Esophagus squamous epithelium (tissue), 5 donors: ENCODE measurements around the gene MAPKAP1. TPM values are rescaled to one million over a fixed set of nuclear protein-coding genes. Genes with fewer than 3 reads are reported as not detected.

Experiments
- DNase-seq: peaks from one replicate; lab custom pipeline; 2025; lab: John Stamatoyannopoulos, UW
- H3K27ac ChIP-seq, 4 donors: fragments of 200-600 bp; sonication (generic); one replicate each; pipeline ENCODE4 v1.5.1; 2016 to 2019; ENCODE audit warnings: mild to moderate bottlenecking in 1 of 4
- H3K27me3 ChIP-seq, 4 donors: fragments of 200-600 bp; sonication (generic); 1 replicate in 3 of 4; 2 replicates in 1 of 4; pipeline versions ENCODE4 v1.5.1 to v1.6.0; 2017 to 2021; ENCODE audit warnings: antibody characterized with exemption in 1 of 4
- H3K36me3 ChIP-seq, 3 donors: fragments of 200-600 bp; sonication (generic); one replicate each; pipeline ENCODE4 v1.5.1; 2016 to 2019
- H3K4me1 ChIP-seq, 3 donors: fragments of 200-600 bp; sonication (generic); one replicate each; pipeline ENCODE4 v1.5.1; 2017 to 2019
- H3K4me3 ChIP-seq, 4 donors: fragments of 200-600 bp; sonication (generic); 1 replicate in 3 of 4; 2 replicates in 1 of 4; pipeline ENCODE4 v1.5.1; 2016 to 2019; ENCODE audit warnings: mild to moderate bottlenecking in 2 of 4, moderate library complexity in 1 of 4
- H3K9me3 ChIP-seq, 3 donors: fragments of 200-600 bp; sonication (generic); one replicate each; pipeline ENCODE4 v1.5.1; 2016 to 2019
- CTCF ChIP-seq, 6 experiments: fragments of 450-650 bp in 4 of 6; fragments of 200-600 bp in 2 of 6; sonication (generic) in 2 of 6; IDR thresholded peaks; one replicate each; pipeline ENCODE4 v1.5.1; 2016 to 2019; ENCODE audit warnings: antibody characterized with exemption in 6 of 6, mild to moderate bottlenecking in 4 of 6, moderate library complexity in 4 of 6
- POLR2A ChIP-seq, 4 donors: fragments of 450-650 bp; IDR thresholded peaks; one replicate each; pipeline ENCODE4 v1.6.1; 2017; ENCODE audit warnings: antibody characterized with exemption in 4 of 4, mild to moderate bottlenecking in 4 of 4, moderate library complexity in 3 of 4
- WGBS, 2 donors: methylation state at CpG; one replicate each; pipeline ENCODE4 v1.1.5; 2018; 5-methylcytosine and 5-hydroxymethylcytosine counted together
- intact Hi-C: fragments of 100-400 bp; cut with DNase I; formaldehyde crosslinking; loops from one replicate; pipeline ENCODE4 v1.15.0; 2022
- total RNA-seq, 4 donors: library from RNA; depleted of rRNA; stranded (reverse); fragments of >200 nt; gene quantifications; one replicate each; pipeline ENCODE4 v1.1.0, GENCODE V29; 2016
- donor health status: DM: yes; HTN: yes; CAD: no.

The MAPKAP1 gene
- total RNA-seq, 4 donors from 2014 or later, result 59.0 to 87.0 (median 70.9) TPM

- 88 to 94% methylated on average over 6 to 17 of the region's 32 CpGs for WGBS, 2 donors
- H3K36me3 ChIP-seq, result peaks cover 0 to 74% (median 5%) of the 10 kb centered on the region in 3 donors
- H3K27ac ChIP-seq, result no peak overlapping the region
- H3K4me3 ChIP-seq, result no peak overlapping the region
- no peak for DNase-seq
- H3K9me3 ChIP-seq, result no peaks in the 10 kb centered on the region
- no peaks in the 10 kb centered on the region for H3K27me3 ChIP-seq
- TF ChIP-seq CTCF (IDR thresholded peaks at IDR 0.05), result no peak
- intact Hi-C loops, result loop anchor here (10.0 kb wide), 1 partner anchor 196 kb away; no protein-coding TSS in a partner anchor
- no peaks in the 10 kb centered on the region for H3K4me1 ChIP-seq
These were observed 268.2 kb downstream of the MAPKAP1 start for GRCh38 chr9:125438506-125439433.

- intact Hi-C loops, result loop anchor here (10.0 kb wide), 1 partner anchor 197 kb away; no protein-coding TSS in a partner anchor
- no peak for DNase-seq
These were observed 269.2 kb downstream of the MAPKAP1 start for GRCh38 chr9:125437771-125438221.

GRCh38 chr9:125436613-125437443 is 270.2 kb downstream of the MAPKAP1 start:
- DNase-seq, result no peak
- no peaks in the 10 kb centered on the region for H3K4me1 ChIP-seq
- 83 to 92% methylated on average over 12 to 13 of the region's 24 CpGs for WGBS, 2 donors
- H3K4me3 ChIP-seq, result no peak overlapping the region
- intact Hi-C loops, result loop anchor here (10.0 kb wide), 1 partner anchor 198 kb away; no protein-coding TSS in a partner anchor
- peaks cover 0 to 56% (median 5%) of the 10 kb centered on the region in 3 donors for H3K36me3 ChIP-seq
- no peaks in the 10 kb centered on the region for H3K9me3 ChIP-seq
- no peak for TF ChIP-seq CTCF (IDR thresholded peaks at IDR 0.05)
- no peak for TF ChIP-seq POLR2A (IDR thresholded peaks at IDR 0.05)
- H3K27me3 ChIP-seq, result no peaks in the 10 kb centered on the region
- no peak overlapping the region for H3K27ac ChIP-seq

More at GRCh38 chr9:125437771-125438221, 269.2 kb downstream of the MAPKAP1 start:
- no peaks in the 10 kb centered on the region for H3K9me3 ChIP-seq
- no peaks in the 10 kb centered on the region for H3K4me1 ChIP-seq
- H3K27ac ChIP-seq, result no peak overlapping the region
- H3K27me3 ChIP-seq, result no peaks in the 10 kb centered on the region
- H3K4me3 ChIP-seq, result no peak overlapping the region
- 81 to 84% methylated on average over 5 to 12 of the region's 15 CpGs for WGBS, 2 donors
- no peak for TF ChIP-seq CTCF (IDR thresholded peaks at IDR 0.05)
- no peak for TF ChIP-seq POLR2A (IDR thresholded peaks at IDR 0.05)
- peaks cover 0 to 64% (median 5%) of the 10 kb centered on the region in 3 donors for H3K36me3 ChIP-seq

- TF ChIP-seq CTCF (IDR thresholded peaks at IDR 0.05) (no peak), POLR2A (IDR thresholded peaks at IDR 0.05) (no peak)
- 77 to 88% methylated on average over 5 to 7 of the region's 16 CpGs for WGBS, 2 donors
- H3K27ac ChIP-seq, result no peak overlapping the region
- H3K4me1 ChIP-seq, result no peaks in the 10 kb centered on the region
- no peak overlapping the region for H3K4me3 ChIP-seq
- no peaks in the 10 kb centered on the region for H3K27me3 ChIP-seq
- H3K36me3 ChIP-seq, result peaks cover 0 to 47% (median 5%) of the 10 kb centered on the region in 3 donors
- DNase-seq, result no peak
- intact Hi-C loops, result loop anchor here (10.0 kb wide), 1 partner anchor 199 kb away; no protein-coding TSS in a partner anchor
- no peaks in the 10 kb centered on the region for H3K9me3 ChIP-seq
These were observed 271.0 kb downstream of the MAPKAP1 start for GRCh38 chr9:125435776-125436612.
